Eye (tissue), 1 donor: ENCODE results near the gene CTXND2.
"Not testable (repeated sequence)": the region's sequence is repeated elsewhere in the genome, so short reads cannot be mapped to it uniquely, and the experiment has no call there.

ENCODE experiments used
- DNase-seq: peaks from one replicate; pipeline ENCODE4 v3.0.0-alpha.2; 2015

The CTXND2 gene

GRCh38 chr1:150893336-150893913 is 6.5 kb downstream of the CTXND2 start:
- no peak for DNase-seq

GRCh38 chr1:150895618-150896017 is 8.7 kb downstream of the CTXND2 start:
- no peak for DNase-seq

- not testable (repeated sequence) for DNase-seq
These were observed 12.9 kb downstream of the CTXND2 start for GRCh38 chr1:150899795-150900194.

GRCh38 chr1:150902346-150902745 is 15.4 kb downstream of the CTXND2 start:
- DNase-seq, result no peak

- DNase-seq, result no peak
These were observed 15.8 kb downstream of the CTXND2 start for GRCh38 chr1:150902751-150903150.

GRCh38 chr1:150905301-150905700 is 18.4 kb downstream of the CTXND2 start:
- DNase-seq, result no peak

GRCh38 chr1:150906329-150906728 is 19.4 kb downstream of the CTXND2 start:
- no peak for DNase-seq

- no peak for DNase-seq
These were observed 19.9 kb downstream of the CTXND2 start for GRCh38 chr1:150906813-150907212.

- no peak for DNase-seq
These were observed 22.7 kb downstream of the CTXND2 start for GRCh38 chr1:150909585-150910180.

- DNase-seq, result no peak
These were observed 25.7 kb downstream of the CTXND2 start for GRCh38 chr1:150912623-150913022.

GRCh38 chr1:150917387-150917786 is 30.5 kb downstream of the CTXND2 start:
- DNase-seq, result no peak

- DNase-seq, result peak; percentile 80
These were observed 35.6 kb downstream of the CTXND2 start for GRCh38 chr1:150922519-150922975.

GRCh38 chr1:150925080-150925479 is 38.1 kb downstream of the CTXND2 start:
- no peak for DNase-seq

- DNase-seq, result peak; percentile 98
These were observed 39.3 kb downstream of the CTXND2 start, which contains the start of gene SETDB1 for GRCh38 chr1:150926097-150926741. Gene SETDB1, plus strand, starts transcription at chr1:150926363. Its CDS starts 1,352 bp downstream, at chr1:150927715.

GRCh38 chr1:150927624-150928023 is 40.7 kb downstream of the CTXND2 start:
- DNase-seq, result no peak

GRCh38 chr1:150928286-150928685 is 41.4 kb downstream of the CTXND2 start:
- DNase-seq, result no peak

GRCh38 chr1:150928775-150929174 is 41.8 kb downstream of the CTXND2 start:
- not testable (repeated sequence) for DNase-seq

GRCh38 chr1:150931773-150932172 is 44.8 kb downstream of the CTXND2 start:
- DNase-seq, result peak; percentile 62

- DNase-seq, result no peak
These were observed 57.9 kb downstream of the CTXND2 start for GRCh38 chr1:150944856-150945255.

- DNase-seq, result no peak
These were observed 67.8 kb downstream of the CTXND2 start for GRCh38 chr1:150954708-150955107.

- DNase-seq, result no peak
These were observed 68.3 kb downstream of the CTXND2 start for GRCh38 chr1:150955280-150955679.

GRCh38 chr1:150957666-150958065 is 70.7 kb downstream of the CTXND2 start:
- DNase-seq, result no peak

GRCh38 chr1:150960646-150961045 is 73.7 kb downstream of the CTXND2 start:
- DNase-seq, result no peak

GRCh38 chr1:150961756-150962155 is 74.8 kb downstream of the CTXND2 start:
- DNase-seq, result no peak
